Measurements from ENCODE around the gene ZXDC.
A peak's percentile ranks its signal among the peaks of the same experiment; 100 is the strongest.

The ZXDC gene

GRCh38 chr3:126390751-126391150 is 84.9 kb downstream of the ZXDC start:
- no peak for DNase-seq

GRCh38 chr3:126390201-126390600 is 85.5 kb downstream of the ZXDC start:
- no peak for DNase-seq

GRCh38 chr3:126389794-126390146 is 85.9 kb downstream of the ZXDC start:
- no peak for DNase-seq

GRCh38 chr3:126389112-126389793 is 86.4 kb downstream of the ZXDC start:
- DNase-seq: peak; percentile 65 to 72

Measured in Kasumi-1 (cell line).